ENCODE data around the gene HMGXB4.

The HMGXB4 gene

GRCh38 chr22:35258191-35258988, 1.1 kb downstream of the HMGXB4 start:
- H3K27me3 ChIP-seq (ENCODE audit: insufficient read depth, low read length): no peaks in the 10 kb centered on the region
- H2AFZ ChIP-seq (ENCODE audit: low read length, unreplicated experiment): no peak overlapping the region
- H3K36me3 ChIP-seq (ENCODE audit: insufficient read depth, low read length): no peaks in the 10 kb centered on the region
- peak overlapping the region; percentile 88 for H3K4me3 ChIP-seq (ENCODE audit: low read depth, low read length)
- H3K79me2 ChIP-seq (ENCODE audit: control insufficient read depth, insufficient read depth, low read length, unreplicated experiment): peaks cover 38% of the 10 kb centered on the region
- H3K4me1 ChIP-seq (ENCODE audit: control insufficient read depth, insufficient read depth, low read length, unreplicated experiment): peaks cover 6% of the 10 kb centered on the region
- H3K27ac ChIP-seq (ENCODE audit: low read depth, low read length): peak overlapping the region; percentile 74; the same call in 1 of the 2 replicates

GRCh38 chr22:35264986-35265385, 7.7 kb downstream of the HMGXB4 start:
- Histone ChIP-seq H2AFZ (ENCODE audit: low read length, unreplicated experiment) (no peak overlapping the region), H3K4me1 (ENCODE audit: control insufficient read depth, insufficient read depth, low read length, unreplicated experiment) (no peaks in the 10 kb centered on the region), H3K27me3 (ENCODE audit: insufficient read depth, low read length) (no peaks in the 10 kb centered on the region), H3K79me2 (ENCODE audit: control insufficient read depth, insufficient read depth, low read length, unreplicated experiment) (peaks cover 9% of the 10 kb centered on the region), H3K4me3 (ENCODE audit: low read depth, low read length) (no peak overlapping the region), H3K27ac (ENCODE audit: low read depth, low read length) (no peak overlapping the region), H3K36me3 (ENCODE audit: insufficient read depth, low read length) (peaks cover 17% of the 10 kb centered on the region)

- Histone ChIP-seq H3K4me3 (ENCODE audit: low read depth, low read length) (no peak overlapping the region), H3K27me3 (ENCODE audit: insufficient read depth, low read length) (no peaks in the 10 kb centered on the region), H3K4me1 (ENCODE audit: control insufficient read depth, insufficient read depth, low read length, unreplicated experiment) (no peaks in the 10 kb centered on the region), H3K27ac (ENCODE audit: low read depth, low read length) (no peak overlapping the region), H3K36me3 (ENCODE audit: insufficient read depth, low read length) (peaks cover 17% of the 10 kb centered on the region), H2AFZ (ENCODE audit: low read length, unreplicated experiment) (no peak overlapping the region), H3K79me2 (ENCODE audit: control insufficient read depth, insufficient read depth, low read length, unreplicated experiment) (peaks cover 3% of the 10 kb centered on the region)
Measured at GRCh38 chr22:35266277-35266676, 9.0 kb downstream of the HMGXB4 start.

GRCh38 chr22:35269630-35270029, 12.3 kb downstream of the HMGXB4 start:
- Histone ChIP-seq H2AFZ (ENCODE audit: low read length, unreplicated experiment) (no peak overlapping the region), H3K79me2 (ENCODE audit: control insufficient read depth, insufficient read depth, low read length, unreplicated experiment) (peaks cover 4% of the 10 kb centered on the region), H3K27ac (ENCODE audit: low read depth, low read length) (no peak overlapping the region), H3K4me3 (ENCODE audit: low read depth, low read length) (no peak overlapping the region), H3K27me3 (ENCODE audit: insufficient read depth, low read length) (no peaks in the 10 kb centered on the region), H3K36me3 (ENCODE audit: insufficient read depth, low read length) (peaks cover 17% of the 10 kb centered on the region), H3K4me1 (ENCODE audit: control insufficient read depth, insufficient read depth, low read length, unreplicated experiment) (no peaks in the 10 kb centered on the region)

GRCh38 chr22:35274154-35274871, 17.0 kb downstream of the HMGXB4 start:
- no peak overlapping the region for H3K4me3 ChIP-seq (ENCODE audit: low read depth, low read length)
- peaks cover 4% of the 10 kb centered on the region for H3K79me2 ChIP-seq (ENCODE audit: control insufficient read depth, insufficient read depth, low read length, unreplicated experiment)
- no peaks in the 10 kb centered on the region for H3K27me3 ChIP-seq (ENCODE audit: insufficient read depth, low read length)
- H3K27ac ChIP-seq (ENCODE audit: low read depth, low read length): no peak overlapping the region
- no peak overlapping the region for H2AFZ ChIP-seq (ENCODE audit: low read length, unreplicated experiment)
- H3K4me1 ChIP-seq (ENCODE audit: control insufficient read depth, insufficient read depth, low read length, unreplicated experiment): no peaks in the 10 kb centered on the region
- no peaks in the 10 kb centered on the region for H3K36me3 ChIP-seq (ENCODE audit: insufficient read depth, low read length)

GRCh38 chr22:35275580-35275979, 18.3 kb downstream of the HMGXB4 start:
- no peaks in the 10 kb centered on the region for H3K27me3 ChIP-seq (ENCODE audit: insufficient read depth, low read length)
- H3K4me1 ChIP-seq (ENCODE audit: control insufficient read depth, insufficient read depth, low read length, unreplicated experiment): no peaks in the 10 kb centered on the region
- no peaks in the 10 kb centered on the region for H3K36me3 ChIP-seq (ENCODE audit: insufficient read depth, low read length)
- no peak overlapping the region for H2AFZ ChIP-seq (ENCODE audit: low read length, unreplicated experiment)
- no peak overlapping the region for H3K4me3 ChIP-seq (ENCODE audit: low read depth, low read length)
- H3K79me2 ChIP-seq (ENCODE audit: control insufficient read depth, insufficient read depth, low read length, unreplicated experiment): peaks cover 4% of the 10 kb centered on the region
- H3K27ac ChIP-seq (ENCODE audit: low read depth, low read length): no peak overlapping the region

DNA sequence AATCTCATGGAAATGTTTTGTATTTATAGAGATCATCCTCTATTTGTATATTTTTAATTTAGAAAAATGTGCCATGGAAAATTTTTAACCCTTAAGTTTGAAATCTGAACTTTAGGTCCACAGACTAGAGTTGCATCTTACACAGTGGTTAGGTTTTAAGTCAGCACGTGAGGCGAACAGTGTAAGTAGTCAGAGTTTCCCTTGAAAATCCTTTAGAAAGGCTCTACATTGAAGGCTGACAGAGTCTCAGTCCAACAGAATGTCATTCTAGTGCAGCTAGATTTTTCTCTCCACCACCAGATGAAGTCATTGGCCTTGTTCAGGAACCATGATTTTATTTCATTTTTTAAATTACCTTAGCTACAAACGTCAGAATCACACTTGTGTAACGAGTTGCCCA, 18.7 kb downstream of the HMGXB4 start:
- Histone ChIP-seq H3K4me1 (ENCODE audit: control insufficient read depth, insufficient read depth, low read length, unreplicated experiment) (no peaks in the 10 kb centered on the region), H3K79me2 (ENCODE audit: control insufficient read depth, insufficient read depth, low read length, unreplicated experiment) (peaks cover 4% of the 10 kb centered on the region), H3K4me3 (ENCODE audit: low read depth, low read length) (no peak overlapping the region), H3K27ac (ENCODE audit: low read depth, low read length) (no peak overlapping the region), H3K36me3 (ENCODE audit: insufficient read depth, low read length) (no peaks in the 10 kb centered on the region), H3K27me3 (ENCODE audit: insufficient read depth, low read length) (no peaks in the 10 kb centered on the region), H2AFZ (ENCODE audit: low read length, unreplicated experiment) (no peak overlapping the region)

- H3K4me1 ChIP-seq (ENCODE audit: control insufficient read depth, insufficient read depth, low read length, unreplicated experiment): no peaks in the 10 kb centered on the region
- no peaks in the 10 kb centered on the region for H3K79me2 ChIP-seq (ENCODE audit: control insufficient read depth, insufficient read depth, low read length, unreplicated experiment)
- H3K4me3 ChIP-seq (ENCODE audit: low read depth, low read length): no peak overlapping the region
- no peaks in the 10 kb centered on the region for H3K27me3 ChIP-seq (ENCODE audit: insufficient read depth, low read length)
- H3K27ac ChIP-seq (ENCODE audit: low read depth, low read length): no peak overlapping the region
- H2AFZ ChIP-seq (ENCODE audit: low read length, unreplicated experiment): no peak overlapping the region
- H3K36me3 ChIP-seq (ENCODE audit: insufficient read depth, low read length): peaks cover 13% of the 10 kb centered on the region
Measured at GRCh38 chr22:35288116-35288515, 30.8 kb downstream of the HMGXB4 start.

DNA sequence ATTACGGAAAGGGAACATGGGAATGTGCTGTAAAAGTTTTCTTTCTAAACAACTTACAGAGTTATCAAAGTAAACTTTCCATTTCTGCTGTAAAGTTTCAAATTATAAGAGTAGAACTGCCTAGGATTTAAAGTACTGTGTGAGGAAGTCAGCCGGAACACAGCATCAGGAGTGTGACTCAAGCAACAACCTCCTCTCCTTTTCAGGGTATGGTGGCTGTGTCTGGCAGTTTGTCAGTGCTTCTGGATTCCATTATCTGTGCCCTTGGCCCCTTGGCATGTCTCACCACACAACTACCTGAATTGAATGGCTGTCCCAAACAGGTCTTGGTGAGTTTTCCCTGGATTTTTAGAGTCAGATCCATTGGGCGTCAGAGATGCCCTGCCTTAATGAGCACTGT, 35.5 kb downstream of the HMGXB4 start:
- Histone ChIP-seq H3K27me3 (ENCODE audit: insufficient read depth, low read length) (no peaks in the 10 kb centered on the region), H3K4me3 (ENCODE audit: low read depth, low read length) (no peak overlapping the region), H3K4me1 (ENCODE audit: control insufficient read depth, insufficient read depth, low read length, unreplicated experiment) (no peaks in the 10 kb centered on the region), H3K36me3 (ENCODE audit: insufficient read depth, low read length) (peaks cover 16% of the 10 kb centered on the region), H3K79me2 (ENCODE audit: control insufficient read depth, insufficient read depth, low read length, unreplicated experiment) (no peaks in the 10 kb centered on the region), H3K27ac (ENCODE audit: low read depth, low read length) (no peak overlapping the region), H2AFZ (ENCODE audit: low read length, unreplicated experiment) (no peak overlapping the region)

- Histone ChIP-seq H3K4me3 (ENCODE audit: low read depth, low read length) (no peak overlapping the region), H3K4me1 (ENCODE audit: control insufficient read depth, insufficient read depth, low read length, unreplicated experiment) (peaks cover 4% of the 10 kb centered on the region), H3K36me3 (ENCODE audit: insufficient read depth, low read length) (peaks cover 9% of the 10 kb centered on the region; the same call in 1 of the 2 replicates), H3K79me2 (ENCODE audit: control insufficient read depth, insufficient read depth, low read length, unreplicated experiment) (no peaks in the 10 kb centered on the region), H3K27ac (ENCODE audit: low read depth, low read length) (no peak overlapping the region), H2AFZ (ENCODE audit: low read length, unreplicated experiment) (no peak overlapping the region), H3K27me3 (ENCODE audit: insufficient read depth, low read length) (no peaks in the 10 kb centered on the region)
Measured at GRCh38 chr22:35296051-35296450, 38.8 kb downstream of the HMGXB4 start.

DNA sequence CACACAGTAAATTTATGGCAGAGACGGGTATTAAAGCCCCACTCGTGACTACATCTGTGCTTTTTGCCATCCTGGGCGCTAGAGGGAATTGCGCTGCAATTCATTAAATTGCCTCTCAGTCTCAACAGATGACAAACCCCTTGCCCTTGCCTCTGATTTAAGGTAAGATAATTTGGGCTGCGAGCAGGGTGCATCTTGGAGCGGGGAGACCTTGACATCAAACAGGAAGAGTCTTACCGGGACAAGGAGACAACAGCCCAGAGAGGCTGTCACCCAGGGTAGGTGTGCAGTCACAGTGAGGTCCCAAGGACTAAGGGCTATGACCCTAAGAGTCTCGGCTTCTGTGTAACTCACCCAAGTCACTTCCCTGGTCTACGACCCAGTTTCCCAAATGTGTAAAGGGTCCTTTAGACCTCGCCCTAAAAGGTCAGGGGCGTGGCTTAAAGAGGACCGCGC, 42.0 kb downstream of the HMGXB4 start:
- Histone ChIP-seq H3K36me3 (ENCODE audit: insufficient read depth, low read length) (no peaks in the 10 kb centered on the region), H3K4me1 (ENCODE audit: control insufficient read depth, insufficient read depth, low read length, unreplicated experiment) (peaks cover 16% of the 10 kb centered on the region), H3K79me2 (ENCODE audit: control insufficient read depth, insufficient read depth, low read length, unreplicated experiment) (peaks cover 12% of the 10 kb centered on the region), H3K4me3 (ENCODE audit: low read depth, low read length) (peak overlapping the region; percentile 87), H2AFZ (ENCODE audit: low read length, unreplicated experiment) (no peak overlapping the region), H3K27me3 (ENCODE audit: insufficient read depth, low read length) (no peaks in the 10 kb centered on the region), H3K27ac (ENCODE audit: low read depth, low read length) (peak overlapping the region; percentile 99)

Data from ACC112 (cell line).